ENCODE measurements around the gene CIRBP. TPM values are rescaled to one million over a fixed set of nuclear protein-coding genes. Genes with fewer than 3 reads are reported as not detected.

The CIRBP gene
- total RNA-seq, 2 experiments from 2014 or later = 207 to 210 TPM

DNA sequence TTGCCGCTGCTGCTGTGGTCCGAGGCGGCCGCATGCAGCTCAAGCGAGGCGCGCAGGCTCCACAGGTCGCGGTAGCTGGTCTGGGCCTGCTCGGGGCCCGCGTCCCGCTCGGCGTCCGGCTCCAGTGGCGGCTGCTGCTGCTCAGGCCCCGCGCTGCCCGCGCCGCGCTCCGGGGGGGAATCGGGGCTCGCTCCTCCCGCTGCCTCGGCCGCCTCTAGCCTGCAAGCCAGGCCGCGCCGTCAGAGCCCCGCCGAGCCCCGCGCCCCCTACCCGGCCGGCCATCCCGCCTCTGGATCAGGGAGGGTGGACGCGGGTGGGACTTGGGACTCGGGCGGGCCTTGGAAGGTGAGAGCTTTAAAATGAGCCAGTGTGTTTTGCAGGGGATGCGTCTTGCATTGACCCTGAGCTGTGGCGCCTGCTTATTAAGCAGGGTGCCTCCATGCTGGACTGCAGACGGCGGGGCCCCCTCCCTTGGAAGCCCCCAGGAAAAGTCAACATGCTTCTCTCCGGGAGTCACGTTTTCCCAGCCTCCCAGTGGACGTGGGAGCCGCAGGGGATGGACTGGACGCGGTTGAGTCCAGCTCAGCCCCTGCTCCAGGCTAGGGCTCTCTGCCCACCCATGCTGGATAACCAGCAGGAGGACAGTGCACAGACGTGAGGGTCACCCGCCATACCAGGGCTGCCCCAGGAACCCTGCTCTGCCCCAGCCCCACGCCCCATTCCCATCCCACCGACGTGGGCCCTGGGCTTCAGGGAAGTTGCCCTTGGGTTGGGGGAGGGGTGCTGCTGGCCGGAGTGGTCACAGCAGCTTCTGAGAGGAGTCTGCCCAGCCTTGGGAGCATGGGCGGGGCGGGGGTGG lies 39.0 kb upstream of the CIRBP start:
- ChIA-PET POLR2A (no interaction called here), CTCF (no interaction called here)

DNA sequence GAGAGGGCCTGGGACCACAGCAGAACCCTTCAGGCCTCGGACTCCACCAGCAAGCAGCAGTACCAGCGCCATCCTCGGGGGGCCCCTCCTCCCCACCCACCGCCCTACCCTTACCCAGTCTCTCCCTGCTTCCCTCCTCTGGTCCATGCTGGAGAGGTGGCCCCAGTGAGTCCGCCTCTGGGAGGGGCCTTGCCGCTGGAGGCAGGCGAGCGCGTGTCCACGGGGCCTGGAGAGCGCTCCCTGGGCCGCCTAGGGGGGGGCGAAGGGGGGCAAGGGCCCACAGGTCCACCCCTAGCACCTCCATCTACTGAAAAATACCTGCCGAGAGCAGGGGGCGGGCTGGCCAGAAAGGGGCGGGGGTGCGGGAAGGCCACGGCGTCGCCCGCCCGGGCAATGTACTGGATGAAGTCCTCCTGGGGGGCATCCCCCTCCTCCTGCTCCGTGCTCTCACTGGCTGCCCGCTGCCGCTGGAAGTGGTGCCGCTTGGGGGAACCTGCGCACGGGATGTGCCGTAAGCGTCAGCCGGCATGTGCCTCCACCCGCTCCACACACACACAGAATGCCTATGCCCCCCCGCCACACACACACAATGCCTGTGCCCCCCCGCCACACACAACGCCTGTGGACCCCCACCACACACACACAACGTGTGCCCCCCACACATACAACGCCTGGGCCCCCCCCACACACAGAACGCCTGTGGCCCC lies 38.2 kb upstream of the CIRBP start:
- CTCF ChIA-PET = no interaction called here

DNA sequence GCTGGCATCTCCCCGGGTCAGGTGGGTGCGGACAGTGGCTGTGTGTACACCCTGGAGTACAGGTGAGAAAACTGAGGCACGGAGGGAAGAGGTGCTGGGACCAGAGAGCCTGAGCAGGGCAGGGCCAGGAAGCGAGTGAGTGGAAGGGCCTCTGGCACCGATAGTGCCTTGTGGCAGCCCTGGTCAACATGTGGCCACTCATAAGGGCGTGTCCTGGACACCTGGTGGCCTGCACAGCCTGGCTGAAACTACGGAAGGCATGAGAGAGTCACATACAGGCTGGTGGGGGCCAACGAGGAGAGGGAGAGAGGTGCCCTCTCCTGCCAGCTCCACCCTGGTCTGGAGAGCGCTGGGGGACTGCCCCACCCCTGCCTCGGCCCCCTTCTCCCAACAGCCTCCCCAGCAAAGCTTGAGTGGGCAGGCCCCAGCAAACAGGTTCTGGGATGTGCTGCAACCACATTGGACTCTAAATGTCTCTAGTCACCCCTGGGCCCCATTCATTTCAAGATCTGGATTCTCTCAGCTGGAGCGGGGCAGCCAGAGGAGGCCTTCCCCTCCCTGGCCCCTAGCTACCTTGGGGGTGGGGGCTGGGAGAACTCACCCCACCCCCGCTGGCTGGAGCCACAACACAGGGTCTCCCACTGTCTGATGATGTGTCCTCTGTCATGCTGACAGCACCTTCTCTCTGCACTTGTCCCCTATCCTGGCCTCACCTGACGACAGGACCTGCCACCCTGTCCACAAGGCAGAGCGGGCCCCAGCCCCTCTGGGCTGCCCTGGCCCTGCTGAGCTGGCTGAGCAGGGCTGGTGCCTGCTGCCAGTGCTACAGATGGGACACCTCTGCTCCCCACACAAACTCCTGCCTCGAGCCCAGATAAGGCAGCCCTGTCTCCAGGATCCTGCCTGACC lies 37.1 kb upstream of the CIRBP start:
- CTCF ChIA-PET = interaction anchor here (1.2 to 1.3 kb wide), 2 partner anchors 9 to 12 kb away, joined by 3 read pairs; no protein-coding TSS in a partner anchor
- POLR2A ChIA-PET = no interaction called here

More for the DNA sequence above, 38.2 kb upstream of the CIRBP start:
- POLR2A ChIA-PET = no interaction called here

DNA sequence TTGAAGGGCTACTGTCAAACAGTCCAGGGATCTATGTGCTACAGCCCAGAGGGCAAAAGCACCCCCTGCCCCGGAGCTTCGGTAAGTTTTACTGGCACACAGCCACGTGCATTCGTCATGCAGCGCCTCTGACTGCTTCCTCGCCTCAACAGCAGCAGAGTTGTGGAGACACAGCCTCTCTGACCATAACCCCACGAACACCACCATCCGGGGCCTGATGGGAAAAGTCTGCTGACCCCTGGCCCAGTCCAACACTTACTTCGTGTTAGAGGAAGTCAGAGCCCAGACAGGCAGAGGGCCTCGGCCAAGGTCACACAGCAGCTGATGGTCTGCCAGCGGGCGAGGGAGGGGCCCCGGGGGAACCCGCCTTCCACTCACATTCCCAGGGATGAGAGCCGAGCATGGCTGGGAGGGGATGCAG lies 36.5 kb upstream of the CIRBP start:
- ChIA-PET POLR2A (no interaction called here), CTCF (interaction anchor here (1.2 to 1.3 kb wide), 2 partner anchors 10 to 11 kb away, joined by 3 read pairs; no protein-coding TSS in a partner anchor)

DNA sequence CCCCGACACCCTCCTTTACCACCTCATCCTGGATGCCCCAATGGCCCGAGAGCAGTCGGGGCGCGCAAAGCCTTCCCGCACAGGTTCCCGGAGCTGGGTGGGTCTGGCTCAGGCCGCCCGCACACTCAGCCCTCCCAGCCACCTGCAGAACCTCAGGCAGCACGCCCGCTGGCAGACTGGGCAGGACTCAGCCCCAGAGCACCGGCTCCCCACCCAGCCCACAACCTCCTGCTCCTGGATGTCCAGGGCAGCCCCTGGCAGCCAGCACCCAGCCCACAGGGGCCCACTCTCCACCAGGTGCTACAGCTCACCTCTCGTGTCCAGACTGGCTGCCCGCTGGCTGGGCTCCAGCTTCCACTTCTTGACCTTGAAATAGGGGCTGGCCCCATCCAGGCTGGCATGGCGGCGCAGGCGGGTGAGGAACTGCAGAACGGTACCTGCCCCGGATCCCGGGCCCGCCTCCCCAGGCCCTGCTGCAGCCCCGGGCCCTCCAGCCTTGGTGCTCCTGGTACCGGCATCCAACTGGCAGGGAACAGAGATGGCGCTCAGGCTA lies 35.9 kb upstream of the CIRBP start:
- POLR2A ChIA-PET = no interaction called here
- CTCF ChIA-PET = interaction anchor here (1.2 to 1.3 kb wide), 2 partner anchors 10 to 11 kb away, joined by 3 read pairs; no protein-coding TSS in a partner anchor

DNA sequence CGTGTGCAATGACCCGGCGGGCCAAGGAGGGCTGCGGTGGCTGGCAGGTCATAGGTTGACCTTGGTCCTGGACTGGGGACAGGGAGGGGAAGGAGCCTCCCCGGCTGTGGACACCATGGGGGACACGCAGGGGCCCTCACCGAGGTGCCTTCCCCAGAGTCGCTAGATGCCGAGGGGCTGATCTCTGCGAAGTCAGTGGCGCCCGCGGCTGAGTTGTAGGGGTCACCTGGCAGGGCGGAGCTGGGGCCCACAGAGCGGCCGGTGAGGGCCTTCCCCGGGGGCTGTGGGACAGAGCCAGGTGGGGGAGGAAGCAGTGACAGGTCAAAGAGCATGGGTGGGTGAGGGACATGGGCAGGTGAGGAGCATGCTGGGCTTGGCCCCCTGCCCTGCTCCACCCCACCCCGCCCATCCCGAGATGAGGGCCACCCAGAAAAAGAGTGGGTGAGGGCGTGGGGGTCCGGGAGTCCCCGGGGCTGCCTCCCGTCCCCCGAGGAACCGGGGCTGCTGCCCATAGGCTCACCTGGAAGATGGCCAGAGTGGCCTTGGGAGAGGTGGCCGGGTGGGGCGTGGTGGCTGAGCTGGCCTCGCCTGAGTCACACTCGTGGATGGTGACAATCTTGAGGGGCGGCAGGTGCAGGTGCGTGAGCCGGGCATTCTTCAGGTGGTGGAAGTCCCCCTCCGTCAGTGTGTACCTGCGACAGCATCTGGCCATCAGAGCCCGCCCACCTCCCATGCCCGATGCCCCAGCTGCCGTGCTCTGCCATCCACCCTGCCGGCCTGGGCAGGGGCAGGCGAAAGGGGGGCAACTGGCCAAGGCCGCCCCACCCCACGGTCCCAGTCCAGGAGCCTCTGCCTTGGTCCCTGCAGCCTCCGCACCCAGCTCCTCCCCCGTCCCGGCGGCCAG lies 34.8 kb upstream of the CIRBP start:
- POLR2A ChIA-PET = no interaction called here
- CTCF ChIA-PET = interaction anchor here (1.0 kb wide), 1 partner anchor 18 kb away, joined by 3 read pairs; no protein-coding TSS in a partner anchor

DNA sequence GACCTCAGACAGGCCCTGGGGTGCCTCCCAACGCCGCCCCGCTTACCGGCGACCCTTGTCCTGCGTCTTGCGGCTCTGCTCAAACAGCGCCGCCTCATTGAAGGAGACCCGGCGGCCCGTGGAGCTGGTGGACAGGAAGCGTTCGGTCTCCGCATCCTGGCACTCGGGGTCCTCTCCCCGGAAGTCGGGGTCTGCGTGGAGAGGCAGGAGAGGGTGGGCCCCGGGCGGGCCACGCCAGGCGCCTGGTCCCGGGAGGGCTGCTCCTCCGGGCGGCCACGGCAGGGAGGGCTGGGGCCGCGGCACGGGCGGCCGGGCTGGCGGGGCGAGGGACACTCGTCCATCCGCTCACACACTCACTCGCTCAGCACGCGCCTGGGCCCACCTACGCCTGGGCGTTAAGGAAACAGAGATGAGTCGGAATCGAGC lies 34.2 kb upstream of the CIRBP start:
- CTCF ChIA-PET = interaction anchor here (1.0 to 1.1 kb wide), 2 partner anchors 18 to 121 kb away, joined by 3 read pairs; no protein-coding TSS in a partner anchor
- POLR2A ChIA-PET = no interaction called here

DNA sequence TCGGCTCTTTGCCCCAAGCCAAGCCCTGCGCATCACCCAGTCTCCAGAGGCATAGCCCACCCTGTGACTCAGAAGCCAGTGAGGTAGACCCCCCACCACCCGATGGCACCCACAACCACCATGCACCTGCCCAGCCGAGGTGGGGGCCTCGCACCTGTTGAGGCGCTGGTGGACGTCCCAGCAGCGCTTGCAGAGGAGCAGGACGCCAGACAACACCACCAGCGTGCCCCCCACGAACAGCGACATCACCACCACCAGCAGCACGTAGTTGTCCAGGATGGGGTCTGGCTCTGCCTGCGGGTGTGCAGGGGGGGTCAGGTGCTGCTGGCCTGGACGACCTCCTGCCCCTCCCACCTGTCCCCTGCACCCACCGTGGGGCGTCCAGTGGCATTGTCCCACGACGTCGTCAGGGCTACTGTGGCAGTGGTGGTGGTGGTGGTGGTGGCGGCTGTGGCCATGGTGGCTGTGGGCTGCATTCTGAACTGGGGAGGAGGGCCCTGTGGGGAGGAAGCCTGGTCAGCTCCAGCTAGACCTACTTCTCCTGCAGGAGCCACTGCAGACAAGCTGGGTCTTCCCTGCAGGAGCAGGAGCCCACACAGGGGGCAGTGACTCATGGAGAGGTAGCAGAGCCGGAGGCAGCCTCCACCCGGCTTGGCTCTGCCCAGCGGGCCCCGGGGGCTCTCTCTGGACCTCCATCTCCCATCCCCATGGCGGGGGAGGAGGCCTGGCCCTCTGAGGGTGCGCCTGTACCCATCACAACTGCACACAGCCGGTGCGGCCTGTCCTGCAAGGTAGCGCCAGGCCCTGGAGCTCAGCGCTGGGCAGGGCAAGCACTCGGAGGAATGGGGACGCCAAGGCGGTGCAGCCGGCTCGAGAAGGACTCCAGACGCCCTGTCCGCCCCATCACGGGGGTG lies 33.2 kb upstream of the CIRBP start:
- CTCF ChIA-PET = interaction anchor here (1.1 kb wide), 1 partner anchor 122 kb away, joined by 3 read pairs; no protein-coding TSS in a partner anchor

DNA sequence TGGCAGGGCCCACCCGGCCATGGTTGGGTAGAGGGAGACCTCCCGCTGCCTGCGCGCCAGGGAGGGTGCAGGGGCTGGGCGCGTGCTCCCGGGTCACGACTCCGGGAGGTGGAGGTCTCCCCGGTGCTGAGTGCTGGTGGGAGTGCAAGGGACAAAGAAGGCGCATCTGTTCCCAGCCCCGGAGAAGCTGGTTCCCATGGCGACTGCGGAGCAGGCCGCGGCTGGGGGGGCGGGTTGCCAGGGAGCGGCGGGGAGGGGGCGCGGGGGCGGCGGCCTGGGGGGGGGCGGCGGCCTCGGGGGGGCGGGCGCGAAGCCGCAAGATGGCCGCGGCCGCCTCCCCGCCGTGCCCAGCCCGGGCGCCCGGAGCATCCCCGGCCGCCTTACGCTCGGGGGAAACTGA lies 32.6 kb upstream of the CIRBP start:
- POLR2A ChIA-PET = no interaction called here
- CTCF ChIA-PET = no interaction called here

More for the DNA sequence above, 33.2 kb upstream of the CIRBP start:
- POLR2A ChIA-PET = no interaction called here

DNA sequence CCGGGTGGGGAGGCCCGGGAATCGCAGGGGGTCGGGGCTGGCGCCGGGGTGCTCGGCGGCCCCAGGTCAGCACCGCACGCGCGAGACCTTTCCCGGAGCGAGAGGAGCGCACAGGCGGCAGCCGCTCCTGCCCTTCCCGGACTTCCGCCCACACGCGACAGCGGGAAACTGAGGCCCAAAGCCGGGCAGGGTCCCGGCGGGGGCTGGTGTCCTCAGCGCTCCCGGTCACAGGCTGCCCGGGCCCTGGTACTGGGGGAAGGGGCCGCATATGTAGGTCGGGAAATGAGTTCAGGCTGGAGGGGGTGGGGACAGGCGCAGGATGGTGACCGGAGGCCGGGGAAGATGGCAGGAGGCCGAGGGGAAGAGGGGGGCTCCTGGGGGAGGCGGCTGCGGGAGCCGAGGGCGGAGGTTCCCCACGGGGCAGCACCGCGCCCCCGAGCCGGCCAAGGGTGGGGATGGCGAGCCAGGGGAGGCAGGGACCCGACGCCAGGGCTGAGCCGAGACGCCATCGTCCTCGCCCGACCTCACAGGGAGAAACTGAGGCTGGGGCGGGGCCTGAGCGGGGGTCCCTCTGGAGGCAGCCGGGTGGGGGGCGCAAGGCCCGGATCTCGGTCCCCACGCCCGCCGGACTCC lies 32.0 kb upstream of the CIRBP start:
- POLR2A ChIA-PET = no interaction called here
- CTCF ChIA-PET = no interaction called here

DNA sequence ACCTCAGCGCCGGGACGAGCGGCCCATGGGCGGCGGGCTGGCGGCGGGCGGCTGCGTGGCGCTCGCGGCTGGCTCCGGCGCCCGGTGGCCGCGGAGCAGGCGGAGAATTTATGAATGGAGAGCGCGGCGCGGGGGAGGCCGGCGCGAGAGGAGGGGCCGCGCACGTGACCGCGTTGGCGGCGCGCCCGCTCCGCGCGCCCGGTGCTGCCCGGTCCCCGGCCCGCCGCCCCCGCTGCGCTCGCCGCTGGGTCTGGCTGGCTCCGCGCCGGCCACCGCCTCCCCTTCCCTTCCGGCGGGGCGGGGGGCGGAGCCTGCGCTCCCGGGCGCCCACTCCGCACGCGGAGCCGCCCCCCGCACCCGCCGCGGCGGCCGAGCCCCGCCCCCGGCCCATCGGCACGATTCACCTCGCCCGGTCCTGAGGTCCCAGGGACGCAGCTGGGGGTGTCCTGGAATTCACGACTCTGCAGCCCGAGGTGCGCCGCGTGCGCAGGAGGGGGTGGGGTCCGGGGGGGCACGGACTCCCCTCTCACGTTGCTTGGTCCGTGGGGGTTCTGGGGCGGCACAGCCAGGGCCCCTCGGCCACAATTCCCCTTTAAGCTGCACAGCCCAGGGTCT lies 31.3 kb upstream of the CIRBP start, which contains the start of gene CBARP:
Gene CBARP, minus strand, starts transcription at position 252 of the 615 bp plus-strand sequence. CDS start 1,905 bp downstream, outside the sequence.
- ChIA-PET POLR2A (no interaction called here), CTCF (interaction anchor here (0.6 to 2.0 kb wide), 5 partner anchors 15 to 43 kb away, joined by 3 to 8 read pairs (median 4); no protein-coding TSS in a partner anchor)

DNA sequence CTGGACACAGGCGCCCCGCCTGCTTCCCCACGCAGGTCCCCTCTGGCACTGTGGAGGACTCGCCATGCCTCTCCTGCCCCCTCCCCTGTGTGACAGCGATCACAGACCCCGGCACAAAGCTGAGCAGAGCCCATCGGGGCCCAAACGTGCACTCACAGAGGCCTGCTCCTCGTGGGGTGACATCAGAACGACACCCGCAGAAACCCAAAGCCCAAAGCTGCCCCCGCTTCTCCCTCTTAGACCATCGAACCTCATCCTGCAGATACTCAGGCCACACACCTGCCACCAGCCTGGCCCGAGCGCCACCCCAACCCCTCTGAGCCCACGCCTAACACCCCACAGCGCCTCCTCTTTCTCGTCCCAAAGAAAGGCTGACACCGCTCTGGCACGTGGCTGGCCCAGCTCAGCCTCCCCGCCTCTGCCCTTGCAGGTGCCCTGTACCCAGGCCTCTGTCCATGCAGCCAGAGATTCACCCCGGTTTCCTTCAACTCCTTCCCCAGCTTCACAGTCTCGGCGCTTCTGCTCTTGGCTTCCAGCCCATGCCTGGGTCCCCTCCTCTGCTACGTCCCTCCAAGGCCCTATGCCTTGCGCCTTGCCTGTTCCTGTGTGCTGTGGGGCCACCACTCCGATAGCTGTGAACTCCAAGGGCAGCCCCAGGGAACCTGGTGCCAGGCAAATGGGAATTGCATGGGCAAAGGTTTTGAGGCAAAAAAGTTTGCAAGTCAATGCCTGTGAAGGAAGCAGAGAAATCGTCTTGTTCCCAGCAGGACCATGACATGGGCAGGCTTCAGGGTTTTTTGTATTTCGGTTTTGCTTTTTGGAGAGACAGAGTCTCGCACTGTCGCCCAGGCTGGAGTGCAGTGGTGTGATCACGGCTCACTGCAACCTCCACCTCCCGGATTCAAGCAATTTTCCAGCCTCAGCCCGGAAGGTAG lies 30.5 kb upstream of the CIRBP start:
- CTCF ChIA-PET = interaction anchor here (0.6 to 2.0 kb wide), 9 partner anchors 15 to 314 kb away, joined by 3 to 8 read pairs (median 4); no protein-coding TSS in a partner anchor

DNA sequence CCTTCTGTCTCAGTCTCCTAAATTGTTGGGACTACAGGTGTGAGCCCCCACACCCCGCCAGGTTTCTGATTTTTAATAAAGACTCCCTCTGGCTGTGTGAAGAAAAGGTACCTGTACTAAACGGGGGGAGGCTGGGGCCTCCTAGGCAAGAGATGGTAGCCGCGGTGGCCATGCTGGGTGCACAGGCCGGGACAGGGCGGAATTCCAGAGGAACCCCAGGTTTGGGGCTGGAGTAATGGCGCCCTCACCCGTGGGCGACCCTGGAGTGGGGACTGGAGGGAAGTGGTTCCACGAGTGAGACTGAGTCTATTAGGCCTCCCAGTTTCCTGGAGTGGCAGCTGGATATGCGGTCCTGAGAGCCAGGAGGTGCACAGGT lies 29.7 kb upstream of the CIRBP start:
- ChIA-PET POLR2A (no interaction called here), CTCF (interaction anchor here (0.9 to 2.0 kb wide), 4 partner anchors 27 to 315 kb away, joined by 3 to 8 read pairs (median 4); no protein-coding TSS in a partner anchor)

More for the DNA sequence above, 30.5 kb upstream of the CIRBP start:
- POLR2A ChIA-PET = interaction anchor here (0.6 kb wide), 1 partner anchor 126 kb away, joined by 5 read pairs; no protein-coding TSS in a partner anchor

Data from activated CD8-positive, alpha-beta memory T cell treated with anti-CD3 and anti-CD28 coated beads for 36 hours (primary cell).